ENCODE results near the gene GRM3.
"Not testable (repeated sequence)": the region's sequence is repeated elsewhere in the genome, so short reads cannot be mapped to it uniquely, and the experiment has no call there.

Gene GRM3

DNA sequence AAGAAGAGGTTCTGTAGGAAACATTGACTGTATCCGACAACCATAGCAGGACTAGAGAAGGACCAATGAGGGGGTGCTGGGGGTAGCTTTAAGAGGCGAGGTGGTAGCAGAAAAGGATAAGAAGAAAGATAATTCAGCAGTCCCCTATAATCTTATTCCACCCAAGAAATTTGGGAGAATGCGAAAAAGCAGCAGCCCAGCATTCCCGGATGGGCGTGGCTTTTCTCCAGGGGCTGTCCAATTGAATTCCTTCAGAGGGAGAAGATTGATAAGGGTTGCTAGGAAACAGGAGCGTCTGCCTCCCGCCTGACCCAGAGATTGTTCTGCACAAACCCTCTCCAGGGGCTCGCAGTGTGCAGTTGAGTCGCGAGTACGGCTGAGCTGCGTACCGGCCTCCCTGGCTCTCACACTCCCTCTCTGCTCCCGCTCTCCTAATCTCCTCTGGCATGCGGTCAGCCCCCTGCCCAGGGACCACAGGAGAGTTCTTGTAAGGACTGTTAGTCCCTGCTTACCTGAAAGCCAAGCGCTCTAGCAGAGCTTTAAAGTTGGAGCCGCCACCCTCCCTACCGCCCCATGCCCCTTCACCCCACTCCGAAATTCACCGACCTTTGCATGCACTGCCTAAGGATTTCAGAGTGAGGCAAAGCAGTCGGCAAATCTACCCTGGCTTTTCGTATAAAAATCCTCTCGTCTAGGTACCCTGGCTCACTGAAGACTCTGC is at the start of gene GRM3:
Gene GRM3, plus strand, starts transcription at position 349 of the 721 bp plus-strand sequence. CDS start 121,237 bp downstream, outside the sequence.
- DNase-seq (ENCODE audit: low read depth in 2 of 2): no peak

DNA sequence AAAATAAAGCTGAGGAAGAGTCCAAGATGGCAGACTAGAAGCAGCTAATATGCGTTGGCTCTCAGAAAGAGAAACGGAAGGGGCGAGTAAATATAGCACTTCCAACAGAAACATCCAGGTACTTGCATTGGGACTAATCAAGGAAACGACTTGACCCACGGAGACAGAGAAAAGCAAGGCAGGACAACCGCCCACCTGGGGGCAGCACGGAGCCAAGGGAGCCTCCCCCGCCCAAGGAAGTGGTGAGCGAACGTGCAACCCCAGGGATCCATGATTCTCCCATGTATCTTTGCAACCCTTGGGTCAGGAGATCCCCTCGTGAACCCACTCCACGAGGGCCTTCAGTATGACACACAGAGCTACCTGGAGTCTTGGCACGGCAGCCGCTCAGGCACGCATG is 45.4 kb upstream of the GRM3 start:
- no peak for DNase-seq (ENCODE audit: low read depth in 2 of 2)

DNA sequence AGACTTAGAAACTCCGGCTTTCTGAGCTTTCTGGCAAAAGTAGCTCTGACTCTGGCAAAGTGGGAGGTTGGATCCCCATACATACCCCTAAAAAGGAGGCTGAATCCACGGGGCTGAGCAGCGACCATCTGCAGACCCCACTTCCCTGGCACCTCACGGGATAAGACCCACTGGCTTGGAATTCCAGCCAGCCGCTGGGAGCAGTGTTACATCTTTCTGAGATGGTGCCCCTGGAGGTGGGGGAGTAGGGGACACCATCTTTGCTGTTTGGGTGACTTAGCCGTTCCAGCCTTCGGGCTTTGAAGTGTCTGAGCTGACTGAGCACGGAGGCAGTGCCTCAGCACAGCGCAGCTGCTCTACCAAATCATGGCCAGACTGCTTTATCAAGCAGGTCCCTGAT is 45.0 kb upstream of the GRM3 start:
- no peak for DNase-seq (ENCODE audit: low read depth in 2 of 2)

DNA sequence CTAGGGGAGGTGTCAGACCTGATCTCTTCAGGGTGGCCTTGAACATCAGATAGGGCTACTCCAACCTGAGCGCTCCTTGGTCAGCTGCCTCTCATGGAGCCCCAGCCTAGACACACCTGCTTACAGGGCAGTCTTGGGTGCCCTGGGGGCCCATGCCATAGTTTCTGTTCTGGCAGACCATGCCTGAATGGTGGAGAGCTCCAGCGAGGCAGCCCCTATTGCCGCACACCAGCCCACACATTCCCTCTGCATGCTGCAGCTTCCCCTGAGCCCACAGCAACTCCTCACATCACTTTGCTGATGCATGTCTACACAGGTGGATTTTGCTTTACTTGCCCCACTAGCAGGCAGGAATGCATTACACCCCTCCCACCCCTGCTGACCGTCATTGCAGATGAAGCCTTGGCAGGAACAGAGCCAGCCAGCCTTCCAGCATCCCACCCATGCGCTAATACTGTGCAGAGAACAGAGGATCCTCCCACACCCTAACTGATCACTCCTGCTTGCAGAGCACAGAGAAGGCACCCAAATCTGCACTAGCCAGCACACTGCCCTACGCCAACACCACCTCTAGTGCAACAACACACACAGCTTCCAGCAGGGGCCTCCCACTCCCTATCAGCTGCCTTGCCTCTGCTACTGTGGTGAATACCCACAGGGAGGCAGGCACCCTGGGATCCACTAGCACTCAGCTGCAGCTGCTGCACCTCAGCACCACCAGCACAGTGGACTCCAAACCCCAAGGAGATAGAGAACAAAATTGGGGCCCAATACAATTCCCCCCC is 43.0 kb upstream of the GRM3 start:
- DNase-seq (ENCODE audit: low read depth in 2 of 2): no peak

DNA sequence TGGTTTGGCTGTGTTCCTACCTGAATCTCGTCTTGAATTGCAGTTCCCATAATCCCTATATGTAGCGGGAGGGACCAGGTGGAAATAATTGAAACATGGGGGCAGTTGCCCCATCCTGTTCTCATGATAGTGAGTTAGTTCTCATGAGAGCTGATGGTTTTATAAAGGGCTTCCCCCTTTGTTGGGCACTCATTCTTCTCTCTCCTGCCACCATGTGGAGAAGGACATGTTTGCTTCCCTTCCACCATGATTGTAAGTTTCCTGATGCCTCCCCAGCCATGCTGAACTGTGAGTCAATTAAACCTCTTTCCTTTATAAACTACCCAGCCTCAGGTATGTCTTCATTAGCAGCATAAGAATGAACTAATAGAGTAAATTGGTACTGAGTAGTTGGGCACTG is 28.0 kb upstream of the GRM3 start:
- not testable (repeated sequence) for DNase-seq (ENCODE audit: low read depth in 2 of 2)

DNA sequence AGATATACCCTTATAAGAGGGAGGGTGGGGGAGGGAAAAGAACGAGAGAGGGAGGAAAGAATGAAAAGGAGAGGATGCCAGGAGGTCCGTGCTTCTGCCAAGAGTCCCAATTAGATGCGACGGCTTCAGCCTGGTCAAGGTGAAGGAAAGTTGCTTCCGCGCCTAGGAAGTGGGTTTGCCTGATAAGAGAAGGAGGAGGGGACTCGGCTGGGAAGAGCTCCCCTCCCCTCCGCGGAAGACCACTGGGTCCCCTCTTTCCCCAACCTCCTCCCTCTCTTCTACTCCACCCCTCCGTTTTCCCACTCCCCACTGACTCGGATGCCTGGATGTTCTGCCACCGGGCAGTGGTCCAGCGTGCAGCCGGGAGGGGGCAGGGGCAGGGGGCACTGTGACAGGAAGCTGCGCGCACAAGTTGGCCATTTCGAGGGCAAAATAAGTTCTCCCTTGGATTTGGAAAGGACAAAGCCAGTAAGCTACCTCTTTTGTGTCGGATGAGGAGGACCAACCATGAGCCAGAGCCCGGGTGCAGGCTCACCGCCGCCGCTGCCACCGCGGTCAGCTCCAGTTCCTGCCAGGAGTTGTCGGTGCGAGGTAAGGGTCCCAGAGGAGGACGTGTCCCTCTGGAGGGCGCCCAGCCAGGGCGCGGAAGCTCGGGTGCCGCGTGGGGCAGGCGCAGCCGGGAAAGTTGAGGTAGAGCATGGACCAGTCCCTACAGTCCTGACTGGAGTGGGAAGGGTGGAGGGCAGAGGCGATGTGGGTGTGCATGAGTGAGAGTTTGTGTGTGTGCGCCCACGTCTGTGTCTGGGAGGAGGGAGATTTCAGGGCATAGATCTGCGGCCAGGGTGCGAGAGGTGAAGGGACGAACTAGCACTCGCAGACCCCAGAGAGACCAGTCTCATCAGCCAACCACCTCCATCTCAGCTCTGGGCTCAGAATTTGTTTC is 844 bp downstream of the GRM3 start:
- no peak for DNase-seq (ENCODE audit: low read depth in 2 of 2)

DNA sequence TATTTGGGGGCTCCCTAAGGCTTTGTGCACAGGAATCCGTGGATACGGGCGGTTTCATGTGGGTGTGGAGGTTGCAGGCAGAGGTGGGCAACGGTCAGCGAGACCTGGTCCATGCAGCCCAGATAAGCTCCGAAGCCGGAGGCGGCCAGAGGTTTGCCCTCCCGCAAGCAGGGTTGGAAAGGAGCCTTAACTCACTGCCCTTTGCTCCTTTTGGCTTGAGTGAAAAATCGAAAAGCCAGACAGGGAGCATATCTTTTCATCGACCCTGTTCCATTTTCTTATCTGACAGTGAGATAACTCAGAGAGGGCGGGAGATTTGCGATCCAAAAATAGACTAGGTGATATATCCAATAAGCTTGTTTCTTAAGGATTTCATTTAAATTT is 1.5 kb downstream of the GRM3 start:
- DNase-seq (ENCODE audit: low read depth in 2 of 2): no peak

DNA sequence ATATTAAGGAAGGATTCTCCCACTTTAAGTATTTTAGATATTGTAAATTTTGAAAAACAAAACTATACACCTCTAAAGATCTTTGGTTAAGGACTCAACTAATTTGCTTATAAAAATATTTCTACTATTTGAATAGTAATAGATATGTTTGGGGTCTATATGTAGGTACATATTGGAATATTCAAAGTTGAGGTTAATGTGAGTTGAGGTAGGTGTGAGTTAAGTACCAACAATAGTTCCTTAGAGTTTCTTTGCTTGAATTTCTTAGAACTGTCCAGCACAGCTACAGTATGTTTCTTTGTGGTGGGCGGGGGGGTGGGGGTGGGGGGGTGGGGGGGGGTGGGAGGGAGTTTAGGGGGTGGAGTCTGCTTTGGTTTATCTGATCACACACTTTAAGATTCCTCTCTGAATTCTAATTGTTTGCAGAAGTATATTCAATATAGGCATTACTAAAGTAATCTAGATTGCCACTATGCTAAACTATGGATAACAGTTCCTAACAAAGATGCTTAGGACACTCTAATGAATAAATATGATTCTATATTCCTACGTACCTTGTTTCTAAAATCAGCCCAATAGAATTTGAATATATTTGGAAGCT is 2.1 kb downstream of the GRM3 start:
- no peak for DNase-seq (ENCODE audit: low read depth in 2 of 2)

DNA sequence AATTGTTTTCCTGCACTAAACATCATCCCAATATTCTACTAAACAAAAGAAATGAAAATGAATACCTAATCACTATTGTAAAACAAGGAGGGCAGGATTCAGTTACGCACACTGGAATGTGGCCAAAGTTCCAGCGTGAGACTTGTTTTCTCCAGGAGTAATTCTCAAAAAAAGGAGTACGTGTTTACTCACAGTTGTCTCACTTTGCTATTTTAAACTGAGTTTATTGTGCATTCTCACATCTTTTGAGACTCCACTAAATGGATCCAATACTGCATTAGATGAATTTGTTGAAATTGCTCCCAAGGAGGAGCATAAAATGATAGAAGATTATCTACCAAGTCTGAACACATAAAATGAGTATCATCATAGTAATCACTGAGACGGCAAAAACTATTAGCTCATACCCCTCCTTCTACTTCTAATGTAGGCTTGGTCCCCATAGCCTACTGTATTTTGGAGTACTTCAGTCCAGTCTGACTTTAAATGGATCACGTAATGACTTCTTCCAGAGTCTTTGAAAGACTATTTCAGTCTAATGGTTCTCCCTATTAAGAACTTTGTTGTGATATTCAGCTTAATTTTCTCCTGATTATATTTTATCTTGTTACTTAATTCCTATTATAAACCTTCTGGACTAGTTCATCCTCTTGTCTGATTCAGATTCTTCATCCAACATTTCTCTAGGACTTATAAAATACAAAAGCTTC is 3.8 kb downstream of the GRM3 start:
- DNase-seq (ENCODE audit: low read depth in 2 of 2): no peak

DNA sequence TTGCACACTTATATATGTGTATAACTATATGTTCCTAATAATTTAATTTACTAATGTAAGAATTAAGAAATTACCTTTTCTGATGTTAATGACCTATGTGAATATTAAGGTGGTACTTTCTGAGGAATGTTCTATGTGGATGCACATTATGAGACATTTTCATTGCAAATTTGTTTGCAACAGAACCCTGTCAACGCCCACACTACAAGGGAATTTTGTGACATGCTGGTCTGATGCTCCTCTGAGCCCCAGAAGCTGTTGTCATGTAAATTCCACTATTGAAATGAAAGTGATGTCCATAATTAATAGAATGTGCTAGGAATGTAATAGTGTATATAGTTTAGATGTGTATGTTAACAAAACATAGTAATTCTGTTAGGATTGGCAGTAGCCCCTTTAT is 4.5 kb downstream of the GRM3 start:
- no peak for DNase-seq (ENCODE audit: low read depth in 2 of 2)

DNA sequence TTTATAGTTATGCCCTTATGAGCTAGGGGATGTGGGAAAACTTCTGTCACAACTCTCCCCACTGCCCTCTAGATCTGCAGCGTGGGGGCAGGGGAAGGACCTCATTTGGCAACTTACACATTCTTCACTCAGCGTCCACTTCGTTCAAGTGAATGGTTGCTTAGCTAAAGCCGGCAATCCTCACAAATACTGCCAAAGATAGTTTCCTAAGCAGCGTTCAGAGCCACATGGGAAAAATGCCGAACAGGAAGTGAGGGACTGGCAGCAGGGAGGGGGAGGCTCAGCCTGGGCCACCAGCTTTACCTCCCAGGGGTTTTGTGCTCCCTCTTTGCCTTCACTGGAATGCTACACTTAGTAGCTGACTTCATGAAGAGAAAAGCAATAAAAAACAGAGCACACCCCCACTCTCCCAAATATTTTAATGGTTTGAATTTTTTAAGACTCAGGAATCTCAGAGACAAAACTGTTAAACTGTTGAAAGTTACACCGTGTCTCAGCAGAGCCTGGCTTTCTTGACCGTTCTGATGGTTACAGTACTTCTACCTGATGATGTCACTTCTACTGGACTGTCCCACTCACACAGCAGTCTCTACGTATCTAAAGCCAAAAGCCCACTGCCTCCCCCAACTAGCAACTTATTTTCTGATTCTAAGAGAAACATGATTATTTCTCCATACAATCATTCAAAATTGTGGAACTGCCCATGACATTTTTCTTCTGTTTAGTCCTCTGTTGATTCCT is 10.4 kb downstream of the GRM3 start:
- no peak for DNase-seq (ENCODE audit: low read depth in 2 of 2)

DNA sequence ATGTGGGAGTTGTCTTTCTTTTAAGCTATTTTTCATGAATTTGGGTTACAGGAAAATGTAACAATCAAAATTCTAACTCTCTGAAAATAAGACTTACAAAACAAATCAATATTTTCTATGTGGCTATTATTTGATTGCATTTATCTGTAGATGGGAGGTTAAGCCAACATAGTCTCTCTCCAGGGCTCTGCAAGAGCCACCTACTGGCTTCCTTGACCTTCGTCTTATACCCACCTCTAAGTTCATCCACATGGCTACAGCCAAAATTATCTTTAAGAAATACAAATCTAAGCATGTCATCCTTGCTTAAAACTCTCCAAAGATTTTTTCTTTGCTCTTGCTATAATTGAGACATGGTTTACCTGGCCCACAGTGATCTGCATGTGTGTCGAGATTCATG is 14.2 kb downstream of the GRM3 start:
- no peak for DNase-seq (ENCODE audit: low read depth in 2 of 2)

DNA sequence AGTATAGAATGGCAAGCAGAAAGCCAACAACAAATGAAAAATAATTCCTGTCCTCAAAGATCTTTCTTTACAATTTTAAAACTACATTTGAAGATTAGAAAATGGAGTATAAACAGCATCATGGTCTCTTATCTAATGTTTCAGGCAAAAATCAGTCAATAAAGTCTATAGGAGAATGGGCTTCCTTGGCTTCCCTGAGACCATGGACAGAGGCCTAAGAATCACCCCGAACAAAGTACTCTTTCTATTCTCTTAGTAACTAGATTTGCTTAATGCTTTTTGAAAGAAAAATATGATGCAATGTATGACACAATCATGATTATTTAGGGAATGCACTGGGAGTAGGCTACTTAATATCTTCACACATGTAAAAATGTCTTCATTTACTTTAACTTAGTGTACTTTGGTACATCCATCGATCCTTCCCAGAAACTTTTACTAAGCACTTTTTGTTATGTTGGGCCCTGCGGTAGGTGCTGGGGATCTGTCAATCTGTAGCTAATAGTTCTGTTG is 17.3 kb downstream of the GRM3 start:
- DNase-seq (ENCODE audit: low read depth in 2 of 2): no peak

DNA sequence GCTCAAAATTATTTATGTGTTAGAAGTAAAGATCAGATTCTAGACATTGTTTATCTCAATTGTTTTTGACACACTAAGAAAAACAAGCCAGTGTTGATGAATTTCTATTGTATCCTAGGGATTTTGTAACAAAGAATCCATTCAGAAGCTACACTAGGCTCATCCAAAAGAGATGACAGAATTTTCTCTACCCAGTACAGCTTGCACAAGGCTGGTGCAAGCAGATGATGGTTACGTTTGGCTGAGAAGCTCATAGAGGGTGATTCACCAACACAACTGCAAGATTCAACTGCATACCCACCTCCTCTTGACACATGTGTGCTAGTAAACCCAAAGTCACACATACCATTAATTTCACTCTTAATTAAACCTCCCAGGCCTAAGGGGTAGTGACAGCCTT is 20.8 kb downstream of the GRM3 start:
- no peak for DNase-seq (ENCODE audit: low read depth in 2 of 2)

DNA sequence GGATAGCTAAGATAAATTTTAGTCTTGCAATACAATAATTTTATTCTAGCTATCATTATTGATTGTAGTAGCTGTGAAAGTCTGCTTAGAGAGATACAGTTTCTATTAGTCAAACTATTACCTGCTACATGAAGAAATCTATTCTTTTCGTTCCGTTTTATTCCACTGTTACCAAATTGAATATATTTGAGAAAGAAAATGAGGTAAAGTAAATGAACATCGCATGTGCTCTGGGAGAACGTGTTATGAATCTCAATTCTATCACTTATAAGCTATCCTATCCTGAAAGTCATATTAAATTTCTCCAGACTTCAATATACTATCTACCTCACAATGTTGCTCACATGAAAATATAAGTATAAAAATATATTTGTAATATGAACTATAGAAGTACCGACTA is 21.3 kb downstream of the GRM3 start:
- DNase-seq (ENCODE audit: low read depth in 2 of 2): no peak

DNA sequence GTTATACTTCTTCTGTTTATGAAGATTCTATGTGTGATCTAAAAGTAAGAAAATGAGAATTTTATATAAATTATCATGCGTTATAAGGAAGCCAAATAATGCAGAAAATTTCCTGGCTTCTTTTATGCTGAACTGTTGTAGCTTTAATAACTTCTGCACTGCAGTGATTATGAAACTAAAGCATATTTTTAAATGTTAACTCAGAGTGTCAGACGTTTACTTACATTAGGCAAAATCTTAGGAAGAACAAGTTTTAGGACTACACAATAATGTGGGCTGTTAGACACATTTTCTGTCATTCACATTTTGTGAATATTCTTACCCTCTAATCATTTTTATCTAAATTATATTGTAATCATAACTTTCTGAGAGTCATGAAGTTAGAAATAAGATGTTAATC is 22.0 kb downstream of the GRM3 start:
- DNase-seq (ENCODE audit: low read depth in 2 of 2): no peak

DNA sequence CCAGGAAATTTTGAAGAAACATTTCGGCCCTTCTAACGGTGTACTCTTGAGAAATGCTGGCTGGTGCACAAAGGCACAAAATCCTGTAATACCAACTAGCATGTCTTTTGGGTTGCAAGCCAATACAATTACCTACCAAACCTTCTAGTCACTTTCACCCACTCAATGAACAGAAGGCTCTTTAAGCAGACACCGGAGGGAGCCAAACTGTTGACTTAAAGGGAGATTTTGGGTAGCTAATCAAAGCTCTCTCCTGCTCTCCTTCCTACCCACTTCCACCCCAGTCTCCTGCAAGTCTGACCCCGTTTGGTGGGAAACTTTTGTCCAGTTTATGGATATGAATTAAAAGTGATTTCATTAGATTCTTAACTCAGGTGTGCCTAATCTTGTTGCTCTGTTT is 24.0 kb downstream of the GRM3 start:
- DNase-seq (ENCODE audit: low read depth in 2 of 2): no peak

DNA sequence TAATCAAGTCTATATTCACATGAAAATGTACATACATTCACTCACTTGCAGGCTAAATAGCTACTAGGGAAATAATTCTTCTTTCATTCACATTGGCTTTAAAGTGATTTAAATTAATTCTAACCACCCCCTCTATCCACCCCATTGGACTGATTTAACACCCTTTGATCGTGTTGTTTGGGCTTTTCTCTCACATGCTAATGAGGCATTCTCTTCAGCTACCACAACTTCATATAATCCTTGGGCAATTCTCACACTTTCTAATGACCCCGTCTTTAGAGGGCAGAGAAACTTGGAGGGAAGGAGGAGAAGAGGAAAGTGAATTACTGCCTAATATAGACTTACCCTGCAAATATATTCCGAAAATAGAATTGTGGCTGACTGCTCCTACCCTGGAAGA is 24.6 kb downstream of the GRM3 start:
- DNase-seq (ENCODE audit: low read depth in 2 of 2): no peak

DNA sequence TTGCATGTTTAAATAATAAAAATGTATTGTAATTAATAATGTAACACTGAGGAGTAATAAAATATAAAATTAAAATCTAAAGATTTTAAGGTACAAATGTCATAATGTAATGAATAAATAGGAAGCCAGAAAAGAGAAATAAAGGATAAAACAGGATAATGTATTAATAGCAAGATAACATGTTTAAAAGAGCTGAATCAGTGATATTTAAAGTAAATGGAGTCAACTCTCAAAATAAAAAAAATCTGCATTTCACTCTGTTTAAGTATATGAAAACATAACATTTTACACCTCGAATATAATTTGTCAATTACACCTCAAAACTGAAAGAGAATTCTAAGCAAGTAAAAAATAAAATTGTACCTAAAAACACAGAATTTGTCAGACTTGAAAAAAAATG is 44.1 kb downstream of the GRM3 start:
- DNase-seq (ENCODE audit: low read depth in 2 of 2): no peak

DNA sequence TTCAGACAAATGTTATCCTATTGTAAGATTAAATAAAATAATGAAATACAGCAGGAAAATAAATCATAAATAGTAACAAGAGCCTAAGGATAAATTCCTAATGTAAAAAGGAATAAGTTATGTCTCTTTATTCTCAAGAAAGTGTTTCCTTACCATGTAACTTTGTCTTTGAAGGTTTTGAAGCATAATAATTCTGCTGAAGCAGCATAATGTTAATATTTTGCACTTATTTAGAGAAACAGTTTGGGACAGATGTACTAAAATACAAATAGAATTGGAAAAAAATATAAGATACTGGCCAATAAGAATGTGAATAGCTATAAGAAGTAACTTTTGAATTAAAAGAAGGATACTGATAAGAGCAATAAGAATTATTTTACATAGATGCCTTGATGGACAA is 45.7 kb downstream of the GRM3 start:
- DNase-seq (ENCODE audit: low read depth in 2 of 2): no peak
